ENCODE data around the gene CYB5R3. TPM values are rescaled to one million over a fixed set of nuclear protein-coding genes. Genes with fewer than 3 reads are reported as not detected.

The CYB5R3 gene
- polyA plus RNA-seq, 4 donors = 70.0 to 174 (median 118) TPM

DNA sequence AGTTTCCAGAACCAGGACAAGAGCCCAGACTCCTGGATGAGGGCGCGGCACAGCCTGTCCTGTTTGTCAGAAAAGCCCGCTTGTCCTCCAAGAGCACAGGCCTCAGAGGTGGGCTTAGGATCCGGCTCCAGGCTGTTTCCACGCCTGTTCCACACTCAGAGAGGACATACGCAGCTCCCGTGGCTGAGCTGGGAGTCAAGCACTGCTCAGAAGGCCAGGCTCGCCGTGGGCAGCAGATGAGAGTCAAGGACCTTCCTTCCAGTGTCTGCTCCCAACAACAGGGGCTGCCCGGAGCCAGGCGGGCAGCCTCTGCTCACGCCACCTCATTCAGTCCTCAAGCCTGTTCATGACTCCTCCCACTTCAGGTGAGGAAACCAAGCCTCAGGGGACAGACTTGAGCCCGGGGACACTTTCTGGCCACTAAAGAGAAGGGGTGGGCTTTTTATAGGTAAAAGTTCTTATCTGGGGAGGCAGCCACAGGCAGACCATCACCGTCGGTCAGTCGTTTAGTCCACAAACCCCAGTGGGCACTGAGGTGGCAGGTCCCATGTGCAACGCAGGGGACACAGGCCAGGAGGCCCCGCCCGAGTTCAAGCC, 3.8 kb downstream of the CYB5R3 start:
- Histone ChIP-seq H3K36me3 (ENCODE audit: control insufficient read depth in 3 of 3, insufficient read depth in 2 of 3, low read depth in 1 of 3, low read length in 3 of 3) (peaks cover 0 to 52% (median 0%) of the 10 kb centered on the region in 3 donors), H3K4me3 (ENCODE audit: low read depth in 1 of 3, low read length in 3 of 3) (peak overlapping the region in 1 of 3 donors; percentile 28), H3K9me3 (ENCODE audit: control insufficient read depth in 2 of 2, insufficient read depth in 1 of 2, low read depth in 1 of 2, low read length in 1 of 2) (no peaks in the 10 kb centered on the region), H3K27ac (ENCODE audit: low read depth in 1 of 3, low read length in 2 of 3) (peak overlapping the region; percentile 2 to 97 (median 79)), H3K27me3 (ENCODE audit: control insufficient read depth in 3 of 3, insufficient read depth in 3 of 3, low read length in 3 of 3) (no peaks in the 10 kb centered on the region), H3K4me1 (ENCODE audit: control insufficient read depth in 3 of 3, insufficient read depth in 2 of 3, low read depth in 1 of 3, low read length in 2 of 3) (peaks cover 3 to 75% (median 31%) of the 10 kb centered on the region in 3 donors)
- FAIRE-seq (no peak), DNase-seq (peak in 1 of 2 donors; percentile 26)
- 34 to 51% (median 41%) methylated on average over 19 of the region's 19 CpGs for WGBS, 3 donors

DNA sequence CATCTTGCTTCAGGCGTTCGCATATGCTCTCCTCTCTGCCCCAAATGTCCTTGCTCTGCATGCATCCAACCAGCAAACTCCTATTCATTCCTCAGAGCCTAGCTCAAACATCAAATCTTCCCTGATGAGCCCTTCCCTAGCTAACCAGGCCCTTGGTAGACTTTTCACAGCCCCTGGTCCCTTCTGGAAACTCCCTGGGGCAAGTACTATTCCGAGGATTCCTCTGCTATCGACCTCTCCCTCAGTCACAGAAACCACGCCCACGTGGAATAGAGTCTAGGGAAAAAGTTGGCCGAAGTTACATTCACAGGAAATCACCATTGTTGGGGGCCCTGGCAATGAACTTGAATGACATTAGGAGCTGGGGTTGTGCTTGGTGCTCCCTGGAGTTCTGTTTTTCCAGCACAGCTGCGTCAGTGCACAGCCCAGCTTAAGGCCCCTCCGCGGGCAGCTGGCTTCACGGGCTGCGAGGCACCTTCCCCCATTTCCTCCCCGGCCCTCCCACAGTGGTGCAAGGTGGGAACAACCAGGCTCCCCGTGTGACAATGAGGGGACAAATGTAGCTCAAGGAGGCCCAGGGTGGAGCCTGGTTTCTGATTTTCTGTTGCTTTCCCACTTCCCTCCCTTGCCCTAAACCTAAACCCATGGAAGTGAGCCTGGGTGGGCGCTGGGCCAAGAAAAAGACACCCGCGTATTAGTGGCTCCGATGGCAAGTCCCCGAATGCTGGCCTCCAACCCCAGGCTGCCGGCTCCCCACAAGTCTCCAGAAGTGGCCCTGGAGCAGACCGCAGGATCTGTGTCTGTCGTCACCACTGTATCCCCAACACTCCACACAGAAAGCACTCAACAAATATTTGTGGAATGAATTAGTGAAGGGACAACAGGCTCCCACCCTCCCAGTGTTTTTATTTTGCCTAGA, 4.5 kb downstream of the CYB5R3 start:
- peaks cover 0 to 56% (median 0%) of the 10 kb centered on the region in 3 donors for H3K36me3 ChIP-seq (ENCODE audit: control insufficient read depth in 3 of 3, insufficient read depth in 2 of 3, low read depth in 1 of 3, low read length in 3 of 3)
- H3K27me3 ChIP-seq (ENCODE audit: control insufficient read depth in 3 of 3, insufficient read depth in 3 of 3, low read length in 3 of 3) = no peaks in the 10 kb centered on the region
- H3K9me3 ChIP-seq (ENCODE audit: control insufficient read depth in 2 of 2, insufficient read depth in 1 of 2, low read depth in 1 of 2, low read length in 1 of 2) = no peaks in the 10 kb centered on the region
- peaks cover 3 to 72% (median 31%) of the 10 kb centered on the region in 3 donors for H3K4me1 ChIP-seq (ENCODE audit: control insufficient read depth in 3 of 3, insufficient read depth in 2 of 3, low read depth in 1 of 3, low read length in 2 of 3)
- 32 to 45% (median 42%) methylated on average over 21 to 22 of the region's 22 CpGs for WGBS, 3 donors
- H3K27ac ChIP-seq (ENCODE audit: low read depth in 1 of 3, low read length in 2 of 3) = peak overlapping the region in 2 of 3 donors; percentile 79 to 97
- no peak for FAIRE-seq
- H3K4me3 ChIP-seq (ENCODE audit: low read depth in 1 of 3, low read length in 3 of 3) = no peak overlapping the region
- DNase-seq = peak; percentile 40 to 68

DNA sequence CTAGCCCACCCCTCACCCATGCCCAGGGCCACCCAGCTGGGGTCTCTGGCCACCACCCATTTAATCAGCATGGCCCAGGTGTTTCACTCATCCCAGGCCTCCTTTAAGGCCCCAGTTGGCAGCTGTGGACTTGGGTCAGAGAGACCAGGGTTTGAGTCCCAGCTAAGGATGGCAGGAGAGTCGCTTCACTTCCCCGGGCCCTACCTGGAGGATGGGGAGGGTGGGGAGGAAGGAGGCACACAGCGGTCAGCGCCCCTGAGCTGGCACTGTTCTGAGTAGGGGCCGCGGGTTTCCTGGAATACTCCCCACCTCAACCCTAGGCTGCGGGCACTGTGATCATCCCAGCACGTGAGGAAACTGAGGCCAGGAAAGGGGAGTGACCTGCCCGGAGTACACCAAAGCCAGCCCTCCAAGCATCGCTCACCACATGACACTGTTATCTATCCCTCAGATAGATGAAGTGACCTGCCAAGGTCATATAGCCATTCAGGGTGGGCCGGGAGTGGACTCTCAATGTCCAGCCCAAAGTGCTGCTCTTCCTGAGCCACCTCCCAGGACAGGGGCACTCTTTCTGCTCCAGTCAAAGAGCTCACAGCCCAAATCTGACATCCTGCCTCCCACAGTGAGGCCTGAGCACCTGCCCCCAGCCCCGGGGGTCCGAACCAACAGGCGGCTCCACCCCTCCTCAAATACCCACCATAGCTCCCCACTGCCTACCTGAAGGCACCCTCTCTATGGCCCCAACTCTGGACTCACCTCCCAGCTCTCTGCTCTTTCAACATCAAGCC, 5.4 kb downstream of the CYB5R3 start:
- Histone ChIP-seq H3K9me3 (ENCODE audit: control insufficient read depth in 2 of 2, insufficient read depth in 1 of 2, low read depth in 1 of 2, low read length in 1 of 2) (no peaks in the 10 kb centered on the region), H3K4me1 (ENCODE audit: control insufficient read depth in 3 of 3, insufficient read depth in 2 of 3, low read depth in 1 of 3, low read length in 2 of 3) (peaks cover 3 to 70% (median 31%) of the 10 kb centered on the region in 3 donors), H3K27ac (ENCODE audit: low read depth in 1 of 3, low read length in 2 of 3) (peak overlapping the region in 2 of 3 donors; percentile 79 to 97), H3K27me3 (ENCODE audit: control insufficient read depth in 3 of 3, insufficient read depth in 3 of 3, low read length in 3 of 3) (no peaks in the 10 kb centered on the region), H3K4me3 (ENCODE audit: low read depth in 1 of 3, low read length in 3 of 3) (no peak overlapping the region), H3K36me3 (ENCODE audit: control insufficient read depth in 3 of 3, insufficient read depth in 2 of 3, low read depth in 1 of 3, low read length in 3 of 3) (peaks cover 0 to 56% (median 0%) of the 10 kb centered on the region in 3 donors)
- no peak for DNase-seq
- WGBS, 3 donors = 89 to 92% (median 91%) methylated on average over 13 to 14 of the region's 14 CpGs
- no peak for FAIRE-seq

DNA sequence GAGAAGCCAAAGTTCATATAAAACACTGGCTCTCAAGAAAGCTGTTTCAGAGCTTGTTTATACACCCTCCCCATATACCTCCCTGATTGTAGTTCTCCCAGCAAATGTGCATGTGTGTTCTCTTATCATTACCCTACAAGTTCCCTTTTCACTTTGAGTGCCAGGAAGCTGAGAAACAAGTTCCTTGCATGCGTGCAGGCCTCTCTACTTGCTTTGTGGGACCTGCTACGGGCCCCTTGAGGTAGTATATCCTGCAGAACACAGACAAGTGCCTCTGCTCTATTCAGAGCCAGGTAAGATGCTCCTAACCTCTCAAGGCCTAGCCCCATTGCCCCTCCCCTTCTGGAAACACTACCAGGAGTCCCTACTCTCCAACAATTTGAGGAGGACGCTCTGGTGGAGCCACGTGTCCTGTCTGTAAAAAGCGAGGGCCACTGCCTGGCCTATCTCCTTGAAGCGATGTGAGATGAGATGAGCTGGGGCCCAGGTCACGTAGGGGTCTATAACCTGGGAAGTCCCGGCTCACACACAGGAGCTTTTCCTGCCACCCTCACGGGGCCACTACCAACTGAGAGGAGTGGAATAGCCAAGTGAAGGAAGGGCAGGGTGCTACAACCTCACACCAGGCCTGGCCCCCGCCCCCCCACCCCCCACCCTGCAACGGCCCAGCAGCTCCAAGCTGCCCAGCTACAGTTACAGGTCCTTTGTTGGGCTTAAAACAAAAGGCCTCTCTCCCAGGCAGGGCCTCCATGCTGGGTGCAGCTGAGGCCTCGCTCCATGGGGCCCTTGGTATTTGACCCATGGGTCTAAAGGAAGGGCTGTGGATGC, 6.2 kb downstream of the CYB5R3 start:
- DNase-seq = peak in 1 of 2 donors; percentile 58
- no peaks in the 10 kb centered on the region for H3K9me3 ChIP-seq (ENCODE audit: control insufficient read depth in 2 of 2, insufficient read depth in 1 of 2, low read depth in 1 of 2, low read length in 1 of 2)
- 63 to 75% (median 75%) methylated on average over 11 to 12 of the region's 12 CpGs for WGBS, 3 donors
- no peak for FAIRE-seq
- H3K4me1 ChIP-seq (ENCODE audit: control insufficient read depth in 3 of 3, insufficient read depth in 2 of 3, low read depth in 1 of 3, low read length in 2 of 3) = peaks cover 3 to 64% (median 31%) of the 10 kb centered on the region in 3 donors
- H3K36me3 ChIP-seq (ENCODE audit: control insufficient read depth in 3 of 3, insufficient read depth in 2 of 3, low read depth in 1 of 3, low read length in 3 of 3) = peaks cover 0 to 53% (median 0%) of the 10 kb centered on the region in 3 donors
- no peak overlapping the region for H3K4me3 ChIP-seq (ENCODE audit: low read depth in 1 of 3, low read length in 3 of 3)
- H3K27me3 ChIP-seq (ENCODE audit: control insufficient read depth in 3 of 3, insufficient read depth in 3 of 3, low read length in 3 of 3) = no peaks in the 10 kb centered on the region
- H3K27ac ChIP-seq (ENCODE audit: low read depth in 1 of 3, low read length in 2 of 3) = peak overlapping the region in 2 of 3 donors; percentile 36 to 97

DNA sequence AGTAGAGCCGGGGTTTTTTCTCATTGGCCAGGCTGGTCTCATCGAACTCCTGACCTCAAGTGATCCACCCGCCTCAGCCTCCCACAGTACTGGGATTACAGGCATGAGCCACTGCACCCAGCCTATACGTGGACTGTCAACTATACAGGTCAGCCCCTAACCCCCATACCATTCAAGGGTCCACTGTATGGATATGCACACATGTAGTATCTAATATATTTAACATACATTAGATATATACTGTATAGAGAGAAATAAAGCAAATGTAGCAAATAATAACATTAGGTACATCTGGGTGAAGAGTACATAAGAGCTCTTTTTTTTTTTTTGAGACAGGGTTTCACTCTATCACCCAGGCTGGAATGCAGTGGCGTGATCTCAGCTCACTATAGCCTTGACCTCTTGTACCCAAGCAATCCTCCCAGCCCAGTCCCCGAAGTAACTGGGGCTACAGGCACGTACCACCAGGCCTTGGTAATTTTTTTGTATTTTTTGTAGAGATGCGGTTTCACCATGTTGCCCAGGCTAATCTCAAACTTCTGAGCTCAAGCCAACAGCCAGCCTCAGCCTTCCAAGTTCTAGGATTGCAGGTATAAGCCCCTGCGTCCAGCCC, 7.3 kb downstream of the CYB5R3 start:
- DNase-seq = peak in 1 of 2 donors; percentile 56
- no peak overlapping the region for H3K4me3 ChIP-seq (ENCODE audit: low read depth in 1 of 3, low read length in 3 of 3)
- H3K27ac ChIP-seq (ENCODE audit: low read depth in 1 of 3, low read length in 2 of 3) = peak overlapping the region in 1 of 3 donors; percentile 97
- peaks cover 0 to 56% (median 0%) of the 10 kb centered on the region in 3 donors for H3K36me3 ChIP-seq (ENCODE audit: control insufficient read depth in 3 of 3, insufficient read depth in 2 of 3, low read depth in 1 of 3, low read length in 3 of 3)
- no peaks in the 10 kb centered on the region for H3K9me3 ChIP-seq (ENCODE audit: control insufficient read depth in 2 of 2, insufficient read depth in 1 of 2, low read depth in 1 of 2, low read length in 1 of 2)
- H3K27me3 ChIP-seq (ENCODE audit: control insufficient read depth in 3 of 3, insufficient read depth in 3 of 3, low read length in 3 of 3) = no peaks in the 10 kb centered on the region
- 61 to 79% (median 78%) methylated on average over 9 of the region's 9 CpGs for WGBS, 3 donors
- FAIRE-seq = no peak
- H3K4me1 ChIP-seq (ENCODE audit: control insufficient read depth in 3 of 3, insufficient read depth in 2 of 3, low read depth in 1 of 3, low read length in 2 of 3) = peaks cover 1 to 53% (median 27%) of the 10 kb centered on the region in 3 donors

DNA sequence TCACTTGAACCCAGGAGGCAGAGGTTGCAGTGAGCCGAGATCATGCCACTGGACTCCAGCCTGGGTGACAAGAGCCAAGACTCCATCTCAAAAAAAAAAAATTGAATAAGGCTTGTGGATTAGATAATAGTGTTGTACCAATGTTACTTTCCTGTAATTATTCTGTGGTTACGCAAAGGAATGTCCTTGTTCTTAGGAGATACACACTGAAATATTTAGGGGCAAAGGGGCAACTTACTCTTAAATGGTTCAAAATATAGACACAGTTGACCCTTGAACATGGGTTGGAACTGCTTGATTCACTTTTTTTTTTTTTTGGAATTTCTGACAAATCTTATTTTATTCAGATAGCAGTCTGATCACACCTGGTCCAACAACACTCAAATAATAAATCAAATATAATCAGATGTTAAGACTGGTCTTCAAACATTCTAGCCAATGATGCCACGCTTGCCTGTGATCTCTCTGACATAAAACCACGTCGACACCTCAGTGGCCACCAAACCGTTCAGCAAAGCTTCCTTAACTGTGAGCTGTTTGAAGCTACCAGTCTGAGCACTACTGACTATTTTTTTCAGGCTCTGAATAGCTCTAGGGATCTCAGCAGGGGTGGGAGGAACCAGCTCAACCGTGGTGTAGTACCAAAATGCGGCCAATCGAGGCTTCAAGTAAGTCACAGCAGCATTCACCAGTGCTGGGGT, 9.5 kb downstream of the CYB5R3 start:
- DNase-seq (no peak), FAIRE-seq (no peak)
- Histone ChIP-seq H3K4me3 (ENCODE audit: low read depth in 1 of 3, low read length in 3 of 3) (no peak overlapping the region), H3K4me1 (ENCODE audit: control insufficient read depth in 3 of 3, insufficient read depth in 2 of 3, low read depth in 1 of 3, low read length in 2 of 3) (peaks cover 1 to 31% (median 16%) of the 10 kb centered on the region in 3 donors), H3K36me3 (ENCODE audit: control insufficient read depth in 3 of 3, insufficient read depth in 2 of 3, low read depth in 1 of 3, low read length in 3 of 3) (peaks cover 0 to 55% (median 11%) of the 10 kb centered on the region in 3 donors), H3K27me3 (ENCODE audit: control insufficient read depth in 3 of 3, insufficient read depth in 3 of 3, low read length in 3 of 3) (no peaks in the 10 kb centered on the region), H3K27ac (ENCODE audit: low read depth in 1 of 3, low read length in 2 of 3) (no peak overlapping the region), H3K9me3 (ENCODE audit: control insufficient read depth in 2 of 2, insufficient read depth in 1 of 2, low read depth in 1 of 2, low read length in 1 of 2) (no peaks in the 10 kb centered on the region)
- WGBS, 3 donors = 79 to 83% (median 82%) methylated on average over 9 of the region's 9 CpGs

DNA sequence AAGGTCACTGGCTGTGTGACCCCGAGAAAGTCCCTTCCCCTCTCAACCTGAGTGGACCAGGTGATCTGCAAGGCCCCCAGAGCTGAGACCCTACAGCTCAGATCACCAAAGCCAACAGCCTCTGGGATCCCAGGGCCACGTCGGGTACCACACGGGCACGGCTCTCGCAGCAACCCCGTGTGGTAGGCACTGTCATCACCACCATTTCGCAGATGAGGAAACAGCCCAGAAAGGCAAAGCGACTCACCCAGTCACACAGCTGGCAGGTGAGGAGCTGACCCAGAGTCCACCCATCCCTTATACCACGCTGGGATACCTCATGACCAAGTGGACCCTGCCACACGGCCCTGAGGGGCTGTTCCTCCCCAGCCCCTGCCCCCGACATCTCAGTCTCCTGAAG, 11.6 kb downstream of the CYB5R3 start:
- Histone ChIP-seq H3K9me3 (ENCODE audit: control insufficient read depth in 2 of 2, insufficient read depth in 1 of 2, low read depth in 1 of 2, low read length in 1 of 2) (no peaks in the 10 kb centered on the region), H3K27me3 (ENCODE audit: control insufficient read depth in 3 of 3, insufficient read depth in 3 of 3, low read length in 3 of 3) (no peaks in the 10 kb centered on the region), H3K27ac (ENCODE audit: low read depth in 1 of 3, low read length in 2 of 3) (no peak overlapping the region), H3K36me3 (ENCODE audit: control insufficient read depth in 3 of 3, insufficient read depth in 2 of 3, low read depth in 1 of 3, low read length in 3 of 3) (peaks cover 0 to 57% (median 11%) of the 10 kb centered on the region in 3 donors), H3K4me1 (ENCODE audit: control insufficient read depth in 3 of 3, insufficient read depth in 2 of 3, low read depth in 1 of 3, low read length in 2 of 3) (peaks cover 0 to 10% (median 2%) of the 10 kb centered on the region in 3 donors), H3K4me3 (ENCODE audit: low read depth in 1 of 3, low read length in 3 of 3) (no peak overlapping the region)
- FAIRE-seq (no peak), DNase-seq (no peak)
- 89 to 92% (median 92%) methylated on average over 12 of the region's 12 CpGs for WGBS, 3 donors
